ENCODE measurements around the gene RASAL2.

DNA sequence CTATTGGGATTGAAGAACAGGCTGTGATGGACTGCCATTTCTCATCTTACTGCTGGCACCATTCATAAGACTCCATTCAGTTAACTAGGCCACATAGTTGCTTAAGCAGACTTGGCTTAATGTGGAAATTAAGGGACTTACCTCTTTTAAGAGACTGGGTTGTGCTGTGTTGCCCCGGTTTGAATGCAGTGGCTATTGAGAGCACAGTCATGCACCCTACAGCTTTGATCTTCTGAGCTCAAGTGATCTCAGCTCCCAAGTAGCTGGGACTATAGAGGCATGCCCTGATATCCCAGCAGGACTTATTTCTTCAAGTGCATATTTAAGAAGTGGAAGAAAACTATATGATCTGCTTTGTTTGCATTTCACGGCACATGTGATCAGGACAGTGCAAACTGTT lies 181.1 kb downstream of the RASAL2 start:
- no peak for TF ChIP-seq EZH2 (IDR thresholded peaks at IDR 0.05; ENCODE audit: low read length, missing control alignments)
- TF ChIP-seq, protein P1, sequence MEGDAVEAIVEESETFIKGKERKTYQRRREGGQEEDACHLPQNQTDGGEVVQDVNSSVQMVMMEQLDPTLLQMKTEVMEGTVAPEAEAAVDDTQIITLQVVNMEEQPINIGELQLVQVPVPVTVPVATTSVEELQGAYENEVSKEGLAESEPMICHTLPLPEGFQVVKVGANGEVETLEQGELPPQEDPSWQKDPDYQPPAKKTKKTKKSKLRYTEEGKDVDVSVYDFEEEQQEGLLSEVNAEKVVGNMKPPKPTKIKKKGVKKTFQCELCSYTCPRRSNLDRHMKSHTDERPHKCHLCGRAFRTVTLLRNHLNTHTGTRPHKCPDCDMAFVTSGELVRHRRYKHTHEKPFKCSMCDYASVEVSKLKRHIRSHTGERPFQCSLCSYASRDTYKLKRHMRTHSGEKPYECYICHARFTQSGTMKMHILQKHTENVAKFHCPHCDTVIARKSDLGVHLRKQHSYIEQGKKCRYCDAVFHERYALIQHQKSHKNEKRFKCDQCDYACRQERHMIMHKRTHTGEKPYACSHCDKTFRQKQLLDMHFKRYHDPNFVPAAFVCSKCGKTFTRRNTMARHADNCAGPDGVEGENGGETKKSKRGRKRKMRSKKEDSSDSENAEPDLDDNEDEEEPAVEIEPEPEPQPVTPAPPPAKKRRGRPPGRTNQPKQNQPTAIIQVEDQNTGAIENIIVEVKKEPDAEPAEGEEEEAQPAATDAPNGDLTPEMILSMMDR (conservative IDR thresholded peaks at IDR 0.05 in 1 of 2, IDR thresholded peaks at IDR 0.05 in 1 of 2; ENCODE audit: low read depth in 1 of 2, low read length in 2 of 2): no peak
